WTC11 (cell line): Measurements from ENCODE around the gene DNAJC6.

Experiments
- ELF4 ChIP-seq: sonication (generic); formaldehyde crosslinking; IDR thresholded peaks from 2 replicates; pipeline ENCODE4 v1.8.1; 2022; ENCODE audit warnings: low read depth, mild to moderate bottlenecking, moderate library complexity, missing genetic modification reagents
- ETV6 ChIP-seq: sonication (generic); formaldehyde crosslinking; IDR thresholded peaks from 2 replicates; pipeline ENCODE4 v1.8.1; 2022; ENCODE audit warnings: mild to moderate bottlenecking, missing genetic modification reagents
- FOXK1 ChIP-seq: sonication (generic); formaldehyde crosslinking; IDR thresholded peaks from 2 replicates; pipeline ENCODE4 v1.8.0; 2022; ENCODE audit warnings: mild to moderate bottlenecking, moderate library complexity, missing genetic modification reagents
- NFYB ChIP-seq: sonication (generic); formaldehyde crosslinking; conservative IDR thresholded peaks from 2 replicates; pipeline ENCODE4 v1.8.0; 2022; ENCODE audit warnings: low read depth, missing genetic modification reagents
- SP1 ChIP-seq: sonication (generic); formaldehyde crosslinking; conservative IDR thresholded peaks from 2 replicates; pipeline ENCODE4 v1.8.1; 2022; ENCODE audit warnings: missing genetic modification reagents
- ZNF138 ChIP-seq: sonication (generic); formaldehyde crosslinking; conservative IDR thresholded peaks from 2 replicates; pipeline ENCODE4 v1.8.1; 2022; ENCODE audit warnings: mild to moderate bottlenecking, moderate library complexity, missing genetic modification reagents
- ZNF219 ChIP-seq: sonication (generic); formaldehyde crosslinking; IDR thresholded peaks from 2 replicates; pipeline ENCODE4 v1.8.0; 2023; ENCODE audit warnings: missing genetic modification reagents, mild to moderate bottlenecking, borderline replicate concordance
- TF ChIP-seq, protein P1 (sequence below): fragments of 200-600 bp; IDR thresholded peaks from 2 replicates; pipeline ENCODE4 v1.8.0; 2022; ENCODE audit warnings: antibody characterized with exemption
- TF ChIP-seq, protein P2 (sequence below): sonication (generic); formaldehyde crosslinking; conservative IDR thresholded peaks from 2 replicates; pipeline ENCODE4 v1.8.1; 2022; ENCODE audit warnings: mild to moderate bottlenecking, missing genetic modification reagents
- TF ChIP-seq, protein P3 (sequence below): sonication (generic); formaldehyde crosslinking; IDR thresholded peaks from 2 replicates; pipeline ENCODE4 v1.8.0; 2022; ENCODE audit warnings: mild to moderate bottlenecking, missing genetic modification reagents
- TF ChIP-seq, protein P4 (sequence below): fragments of 250-450 bp; sonication (Bioruptor Pico); IDR thresholded peaks from 2 replicates; pipeline ENCODE4 v1.9.0; 2021; ENCODE audit warnings: moderate library complexity, mild to moderate bottlenecking, inconsistent platforms, borderline replicate concordance
- TF ChIP-seq, protein P5 (sequence below): sonication (generic); formaldehyde crosslinking; conservative IDR thresholded peaks from 2 replicates; pipeline ENCODE4 v1.8.1; 2023; ENCODE audit warnings: mild to moderate bottlenecking, low read depth, missing genetic modification reagents, moderate library complexity

DNA sequence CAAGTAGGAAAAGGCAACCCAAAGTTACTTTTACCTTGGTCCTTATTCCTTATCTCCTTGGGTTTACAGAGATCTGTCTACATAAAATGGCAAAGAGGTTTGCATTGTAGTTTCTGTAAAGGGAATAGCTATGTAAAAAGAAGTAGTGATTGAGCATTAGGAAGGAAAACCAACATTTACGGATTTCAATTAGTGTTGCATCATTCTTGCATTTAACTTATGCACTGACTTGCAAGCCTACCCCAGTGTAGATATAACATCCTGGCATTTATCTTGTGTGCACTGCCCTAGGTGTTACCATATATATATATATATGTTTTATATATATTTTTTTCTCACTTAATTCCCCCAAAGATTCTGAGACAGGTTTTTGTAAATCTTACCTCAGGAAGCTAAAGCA, 107.4 kb downstream of the DNAJC6 start:
- TF ChIP-seq, protein P1, sequence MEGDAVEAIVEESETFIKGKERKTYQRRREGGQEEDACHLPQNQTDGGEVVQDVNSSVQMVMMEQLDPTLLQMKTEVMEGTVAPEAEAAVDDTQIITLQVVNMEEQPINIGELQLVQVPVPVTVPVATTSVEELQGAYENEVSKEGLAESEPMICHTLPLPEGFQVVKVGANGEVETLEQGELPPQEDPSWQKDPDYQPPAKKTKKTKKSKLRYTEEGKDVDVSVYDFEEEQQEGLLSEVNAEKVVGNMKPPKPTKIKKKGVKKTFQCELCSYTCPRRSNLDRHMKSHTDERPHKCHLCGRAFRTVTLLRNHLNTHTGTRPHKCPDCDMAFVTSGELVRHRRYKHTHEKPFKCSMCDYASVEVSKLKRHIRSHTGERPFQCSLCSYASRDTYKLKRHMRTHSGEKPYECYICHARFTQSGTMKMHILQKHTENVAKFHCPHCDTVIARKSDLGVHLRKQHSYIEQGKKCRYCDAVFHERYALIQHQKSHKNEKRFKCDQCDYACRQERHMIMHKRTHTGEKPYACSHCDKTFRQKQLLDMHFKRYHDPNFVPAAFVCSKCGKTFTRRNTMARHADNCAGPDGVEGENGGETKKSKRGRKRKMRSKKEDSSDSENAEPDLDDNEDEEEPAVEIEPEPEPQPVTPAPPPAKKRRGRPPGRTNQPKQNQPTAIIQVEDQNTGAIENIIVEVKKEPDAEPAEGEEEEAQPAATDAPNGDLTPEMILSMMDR: no peak
- TF ChIP-seq, protein P2, sequence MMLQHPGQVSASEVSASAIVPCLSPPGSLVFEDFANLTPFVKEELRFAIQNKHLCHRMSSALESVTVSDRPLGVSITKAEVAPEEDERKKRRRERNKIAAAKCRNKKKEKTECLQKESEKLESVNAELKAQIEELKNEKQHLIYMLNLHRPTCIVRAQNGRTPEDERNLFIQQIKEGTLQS (CRISPR knock-in tag): no peak
- no peak for TF ChIP-seq ZNF219
- no peak for TF ChIP-seq ZNF138 (CRISPR knock-in tag)
- no peak for TF ChIP-seq ETV6 (CRISPR knock-in tag)
- TF ChIP-seq, protein P3, sequence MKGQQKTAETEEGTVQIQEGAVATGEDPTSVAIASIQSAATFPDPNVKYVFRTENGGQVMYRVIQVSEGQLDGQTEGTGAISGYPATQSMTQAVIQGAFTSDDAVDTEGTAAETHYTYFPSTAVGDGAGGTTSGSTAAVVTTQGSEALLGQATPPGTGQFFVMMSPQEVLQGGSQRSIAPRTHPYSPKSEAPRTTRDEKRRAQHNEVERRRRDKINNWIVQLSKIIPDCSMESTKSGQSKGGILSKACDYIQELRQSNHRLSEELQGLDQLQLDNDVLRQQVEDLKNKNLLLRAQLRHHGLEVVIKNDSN (CRISPR knock-in tag): no peak
- no peak for TF ChIP-seq NFYB (CRISPR knock-in tag)
- TF ChIP-seq ELF4 (CRISPR knock-in tag): no peak
- TF ChIP-seq FOXK1 (CRISPR knock-in tag): no peak
- TF ChIP-seq, protein P4, sequence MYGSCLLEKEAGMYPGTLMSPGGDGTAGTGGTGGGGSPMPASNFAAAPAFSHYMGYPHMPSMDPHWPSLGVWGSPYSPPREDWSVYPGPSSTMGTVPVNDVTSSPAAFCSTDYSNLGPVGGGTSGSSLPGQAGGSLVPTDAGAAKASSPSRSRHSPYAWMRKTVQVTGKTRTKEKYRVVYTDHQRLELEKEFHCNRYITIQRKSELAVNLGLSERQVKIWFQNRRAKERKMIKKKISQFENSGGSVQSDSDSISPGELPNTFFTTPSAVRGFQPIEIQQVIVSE: no peak
- no peak for TF ChIP-seq SP1 (CRISPR knock-in tag)
- TF ChIP-seq, protein P5, sequence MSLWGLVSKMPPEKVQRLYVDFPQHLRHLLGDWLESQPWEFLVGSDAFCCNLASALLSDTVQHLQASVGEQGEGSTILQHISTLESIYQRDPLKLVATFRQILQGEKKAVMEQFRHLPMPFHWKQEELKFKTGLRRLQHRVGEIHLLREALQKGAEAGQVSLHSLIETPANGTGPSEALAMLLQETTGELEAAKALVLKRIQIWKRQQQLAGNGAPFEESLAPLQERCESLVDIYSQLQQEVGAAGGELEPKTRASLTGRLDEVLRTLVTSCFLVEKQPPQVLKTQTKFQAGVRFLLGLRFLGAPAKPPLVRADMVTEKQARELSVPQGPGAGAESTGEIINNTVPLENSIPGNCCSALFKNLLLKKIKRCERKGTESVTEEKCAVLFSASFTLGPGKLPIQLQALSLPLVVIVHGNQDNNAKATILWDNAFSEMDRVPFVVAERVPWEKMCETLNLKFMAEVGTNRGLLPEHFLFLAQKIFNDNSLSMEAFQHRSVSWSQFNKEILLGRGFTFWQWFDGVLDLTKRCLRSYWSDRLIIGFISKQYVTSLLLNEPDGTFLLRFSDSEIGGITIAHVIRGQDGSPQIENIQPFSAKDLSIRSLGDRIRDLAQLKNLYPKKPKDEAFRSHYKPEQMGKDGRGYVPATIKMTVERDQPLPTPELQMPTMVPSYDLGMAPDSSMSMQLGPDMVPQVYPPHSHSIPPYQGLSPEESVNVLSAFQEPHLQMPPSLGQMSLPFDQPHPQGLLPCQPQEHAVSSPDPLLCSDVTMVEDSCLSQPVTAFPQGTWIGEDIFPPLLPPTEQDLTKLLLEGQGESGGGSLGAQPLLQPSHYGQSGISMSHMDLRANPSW (CRISPR knock-in tag): no peak
